KMS-11 (cell line): ENCODE data around the gene LNPEP.
A peak's percentile ranks its signal among the peaks of the same experiment; 100 is the strongest.

ENCODE experiments used
- H2AFZ ChIP-seq: fragments of 200-600 bp; sonication (generic); 2 replicates; pipeline ENCODE4 v1.6.1; 2016; ENCODE audit warnings: antibody characterized with exemption, mixed run types, low read depth
- H3K27ac ChIP-seq: fragments of 200-600 bp; sonication (generic); 2 replicates; pipeline ENCODE4 v1.6.1; 2016; ENCODE audit warnings: mild to moderate bottlenecking, mixed run types
- H3K27me3 ChIP-seq: fragments of 200-600 bp; sonication (generic); 2 replicates; pipeline ENCODE4 v1.6.1; 2017; ENCODE audit warnings: mild to moderate bottlenecking, low read depth, mixed run types, moderate library complexity; ENCODE audit not compliant: insufficient read depth
- H3K36me3 ChIP-seq: fragments of 200-600 bp; sonication (generic); 2 replicates; pipeline ENCODE4 v1.6.1; 2017; ENCODE audit warnings: mild to moderate bottlenecking, mixed run types; ENCODE audit not compliant: insufficient read depth
- H3K4me1 ChIP-seq: fragments of 200-600 bp; sonication (generic); 2 replicates; pipeline ENCODE4 v1.6.1; 2016; ENCODE audit warnings: mild to moderate bottlenecking, low read depth, mixed run types; ENCODE audit not compliant: poor library complexity, severe bottlenecking
- H3K4me2 ChIP-seq: fragments of 200-600 bp; sonication (generic); 2 replicates; pipeline ENCODE4 v1.7.0; 2016; ENCODE audit warnings: mild to moderate bottlenecking, mixed run types
- H3K4me3 ChIP-seq: fragments of 200-600 bp; sonication (generic); IDR thresholded peaks from 2 replicates; pipeline ENCODE4 v1.6.1; 2017; ENCODE audit warnings: low read depth, low read length, mixed read lengths; ENCODE audit not compliant: insufficient read depth
- H3K79me2 ChIP-seq: fragments of 200-600 bp; sonication (generic); 2 replicates; pipeline ENCODE4 v1.6.1; 2016; ENCODE audit warnings: low read depth, mixed run types; ENCODE audit not compliant: insufficient read depth
- H3K9ac ChIP-seq: fragments of 200-600 bp; sonication (generic); 2 replicates; pipeline ENCODE4 v1.6.1; 2016; ENCODE audit warnings: mild to moderate bottlenecking, mixed run types
- H4K20me1 ChIP-seq: fragments of 200-600 bp; sonication (generic); 2 replicates; pipeline ENCODE4 v1.6.1; 2016; ENCODE audit warnings: mild to moderate bottlenecking, mixed run types; ENCODE audit not compliant: insufficient read depth
- CTCF ChIP-seq: fragments of 200-600 bp; sonication (generic); conservative IDR thresholded peaks from 2 replicates; pipeline ENCODE4 v1.6.1; 2017; ENCODE audit warnings: low read depth, mild to moderate bottlenecking, antibody characterized with exemption, low read length, moderate library complexity, mixed read lengths

Gene LNPEP

GRCh38 chr5:96963267-96963666 is 27.4 kb downstream of the LNPEP start:
- Histone ChIP-seq H3K79me2 (peaks cover 34% of the 10 kb centered on the region; the same call in 1 of the 2 replicates), H3K9ac (no peak overlapping the region), H3K4me3 (no peak overlapping the region), H3K27me3 (no peaks in the 10 kb centered on the region), H2AFZ (no peak overlapping the region), H3K27ac (peak overlapping the region; percentile 4; the same call in 1 of the 2 replicates), H3K4me1 (peaks cover 62% of the 10 kb centered on the region), H3K4me2 (peak overlapping the region; percentile 13; the same call in 1 of the 2 replicates), H3K36me3 (no peaks in the 10 kb centered on the region), H4K20me1 (no peaks in the 10 kb centered on the region; the same call in 1 of the 2 replicates)
- no peak for TF ChIP-seq CTCF

- Histone ChIP-seq H2AFZ (no peak overlapping the region), H3K9ac (no peak overlapping the region), H3K27ac (no peak overlapping the region), H3K4me1 (peaks cover 28% of the 10 kb centered on the region), H3K4me2 (no peak overlapping the region), H3K27me3 (no peaks in the 10 kb centered on the region), H4K20me1 (no peaks in the 10 kb centered on the region; the same call in 1 of the 2 replicates), H3K79me2 (peaks cover 23% of the 10 kb centered on the region; the same call in 1 of the 2 replicates), H3K36me3 (no peaks in the 10 kb centered on the region), H3K4me3 (no peak overlapping the region)
- no peak for TF ChIP-seq CTCF
These were observed 30.9 kb downstream of the LNPEP start for GRCh38 chr5:96966801-96967200.

- Histone ChIP-seq H3K4me2 (no peak overlapping the region), H3K27ac (no peak overlapping the region)
These were observed 31.5 kb downstream of the LNPEP start for GRCh38 chr5:96967400-96967799.

GRCh38 chr5:96968074-96968473 is 32.2 kb downstream of the LNPEP start:
- Histone ChIP-seq H3K4me1 (peaks cover 23% of the 10 kb centered on the region), H3K4me2 (no peak overlapping the region), H3K27ac (no peak overlapping the region), H3K36me3 (no peaks in the 10 kb centered on the region), H4K20me1 (no peaks in the 10 kb centered on the region; the same call in 1 of the 2 replicates), H3K4me3 (no peak overlapping the region), H3K79me2 (peaks cover 24% of the 10 kb centered on the region), H3K27me3 (no peaks in the 10 kb centered on the region), H3K9ac (no peak overlapping the region), H2AFZ (no peak overlapping the region)
- no peak for TF ChIP-seq CTCF

More at GRCh38 chr5:96967400-96967799, 31.5 kb downstream of the LNPEP start:
- Histone ChIP-seq H3K27me3 (no peaks in the 10 kb centered on the region), H3K4me3 (no peak overlapping the region), H2AFZ (no peak overlapping the region), H3K9ac (no peak overlapping the region), H3K36me3 (no peaks in the 10 kb centered on the region), H3K4me1 (peaks cover 23% of the 10 kb centered on the region), H4K20me1 (no peaks in the 10 kb centered on the region; the same call in 1 of the 2 replicates), H3K79me2 (peaks cover 23% of the 10 kb centered on the region)
- TF ChIP-seq CTCF, result no peak
